ENCODE results near the gene EDEM2.

DNA sequence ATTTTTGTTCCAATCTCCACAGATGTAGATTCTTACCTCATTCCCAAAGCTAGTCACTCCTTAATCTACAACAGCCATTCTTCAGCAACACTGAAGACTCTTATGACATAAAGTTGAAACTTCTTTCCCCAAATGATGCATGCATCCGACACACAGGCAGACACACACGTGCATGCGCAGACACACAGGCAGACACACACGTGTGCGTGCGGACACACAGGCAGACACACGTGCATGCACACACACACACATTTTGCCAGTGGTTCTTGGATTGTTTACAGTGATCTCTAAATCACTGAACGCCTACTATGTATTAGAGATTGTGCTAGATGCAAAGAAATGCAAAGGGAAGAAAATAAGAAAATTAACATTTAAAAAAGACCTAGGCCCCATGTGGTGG is 45.5 kb downstream of the EDEM2 start:
- TF ChIP-seq, protein P1, sequence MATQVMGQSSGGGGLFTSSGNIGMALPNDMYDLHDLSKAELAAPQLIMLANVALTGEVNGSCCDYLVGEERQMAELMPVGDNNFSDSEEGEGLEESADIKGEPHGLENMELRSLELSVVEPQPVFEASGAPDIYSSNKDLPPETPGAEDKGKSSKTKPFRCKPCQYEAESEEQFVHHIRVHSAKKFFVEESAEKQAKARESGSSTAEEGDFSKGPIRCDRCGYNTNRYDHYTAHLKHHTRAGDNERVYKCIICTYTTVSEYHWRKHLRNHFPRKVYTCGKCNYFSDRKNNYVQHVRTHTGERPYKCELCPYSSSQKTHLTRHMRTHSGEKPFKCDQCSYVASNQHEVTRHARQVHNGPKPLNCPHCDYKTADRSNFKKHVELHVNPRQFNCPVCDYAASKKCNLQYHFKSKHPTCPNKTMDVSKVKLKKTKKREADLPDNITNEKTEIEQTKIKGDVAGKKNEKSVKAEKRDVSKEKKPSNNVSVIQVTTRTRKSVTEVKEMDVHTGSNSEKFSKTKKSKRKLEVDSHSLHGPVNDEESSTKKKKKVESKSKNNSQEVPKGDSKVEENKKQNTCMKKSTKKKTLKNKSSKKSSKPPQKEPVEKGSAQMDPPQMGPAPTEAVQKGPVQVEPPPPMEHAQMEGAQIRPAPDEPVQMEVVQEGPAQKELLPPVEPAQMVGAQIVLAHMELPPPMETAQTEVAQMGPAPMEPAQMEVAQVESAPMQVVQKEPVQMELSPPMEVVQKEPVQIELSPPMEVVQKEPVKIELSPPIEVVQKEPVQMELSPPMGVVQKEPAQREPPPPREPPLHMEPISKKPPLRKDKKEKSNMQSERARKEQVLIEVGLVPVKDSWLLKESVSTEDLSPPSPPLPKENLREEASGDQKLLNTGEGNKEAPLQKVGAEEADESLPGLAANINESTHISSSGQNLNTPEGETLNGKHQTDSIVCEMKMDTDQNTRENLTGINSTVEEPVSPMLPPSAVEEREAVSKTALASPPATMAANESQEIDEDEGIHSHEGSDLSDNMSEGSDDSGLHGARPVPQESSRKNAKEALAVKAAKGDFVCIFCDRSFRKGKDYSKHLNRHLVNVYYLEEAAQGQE (IDR thresholded peaks at IDR 0.05; ENCODE audit: low read depth), result no peak
- no peak for TF ChIP-seq CEBPB (IDR thresholded peaks at IDR 0.05)
- no peak for TF ChIP-seq YY1 (IDR thresholded peaks at IDR 0.05; ENCODE audit: low read depth)
- no peak for TF ChIP-seq TAF1 (IDR thresholded peaks at IDR 0.05; ENCODE audit: low read depth)
- no peak for TF ChIP-seq RAD21 (IDR thresholded peaks at IDR 0.05; ENCODE audit: low read depth)
- TF ChIP-seq ZBTB7A (IDR thresholded peaks at IDR 0.05; ENCODE audit: low read depth), result no peak
